Upper lobe of right lung (tissue), 1 donor: ENCODE results near the gene ZFAND3. TPM values are rescaled to one million over a fixed set of nuclear protein-coding genes. Genes with fewer than 3 reads are reported as not detected.
"Not testable (repeated sequence)": the region's sequence is repeated elsewhere in the genome, so short reads cannot be mapped to it uniquely, and the experiment has no call there.

Source experiments
- ATAC-seq: fragments of 200-7000 bp; cut with Tn5 transposase; one replicate; pipeline ENCODE4 v1.9.1; 2020; ENCODE audit warnings: mild to moderate bottlenecking, moderate library complexity
- DNase-seq: peaks from one replicate; pipeline ENCODE4 v3.0.0-alpha.2; 2020
- H3K27ac ChIP-seq: fragments of 200-600 bp; one replicate; pipeline ENCODE4 v1.8.0; 2022
- H3K27me3 ChIP-seq: fragments of 200-600 bp; one replicate; pipeline ENCODE4 v1.8.0; 2022; ENCODE audit warnings: mild to moderate bottlenecking
- H3K36me3 ChIP-seq: fragments of 200-600 bp; one replicate; pipeline ENCODE4 v1.8.0; 2022
- H3K4me1 ChIP-seq: fragments of 200-600 bp; one replicate; pipeline ENCODE4 v1.8.0; 2022
- H3K4me3 ChIP-seq: fragments of 200-600 bp; one replicate; pipeline ENCODE4 v1.8.0; 2022; ENCODE audit warnings: mild to moderate bottlenecking
- H3K9me3 ChIP-seq: fragments of 200-600 bp; one replicate; pipeline ENCODE4 v1.8.0; 2022
- intact Hi-C: fragments of 100-400 bp; cut with DNase I; formaldehyde crosslinking; loops from one replicate; pipeline ENCODE4 v1.11.0; 2022
- total RNA-seq: library from RNA; stranded (reverse); fragmentation: NEBNext Ultra II Directional; extraction: Animal tissue kit (Norgen Biotek cat#: 25700); gene quantifications from one replicate; pipeline ENCODE4 v1.2.1, GENCODE V29; 2021
- TF ChIP-seq, protein P1 (sequence below): fragments of 200-600 bp; IDR thresholded peaks from one replicate; pipeline ENCODE4 v1.8.0; 2022; ENCODE audit warnings: antibody characterized with exemption
- donor health status: DM: no; HTN: yes; CAD: no; lungs with severe emphysema.

ZFAND3 gene
- total RNA-seq, 1 donor from 2014 or later: 69.1 TPM

DNA sequence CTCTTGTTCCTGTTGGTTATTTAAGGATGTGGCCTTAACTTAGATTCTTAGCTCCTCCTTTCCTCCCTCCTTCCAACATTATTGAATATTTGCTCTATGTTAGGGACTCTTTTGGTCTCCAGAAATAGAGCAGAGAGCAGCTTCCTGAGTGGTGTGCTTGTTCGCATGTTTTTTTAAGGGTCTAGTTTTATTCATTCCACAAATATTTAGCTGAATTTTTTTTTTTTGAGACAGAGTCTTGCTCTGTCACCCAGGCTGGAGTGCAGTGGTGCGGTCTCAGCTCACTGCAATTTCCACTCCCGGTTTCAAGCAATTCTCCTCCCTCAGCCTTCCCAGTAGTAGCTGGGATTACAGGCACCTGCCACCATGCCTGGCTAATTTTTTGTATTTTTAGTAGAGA is 169.2 kb downstream of the ZFAND3 start:
- H3K4me1 ChIP-seq: peaks cover 33% of the 10 kb centered on the region
- intact Hi-C loops: no loop called here
- TF ChIP-seq, protein P1, sequence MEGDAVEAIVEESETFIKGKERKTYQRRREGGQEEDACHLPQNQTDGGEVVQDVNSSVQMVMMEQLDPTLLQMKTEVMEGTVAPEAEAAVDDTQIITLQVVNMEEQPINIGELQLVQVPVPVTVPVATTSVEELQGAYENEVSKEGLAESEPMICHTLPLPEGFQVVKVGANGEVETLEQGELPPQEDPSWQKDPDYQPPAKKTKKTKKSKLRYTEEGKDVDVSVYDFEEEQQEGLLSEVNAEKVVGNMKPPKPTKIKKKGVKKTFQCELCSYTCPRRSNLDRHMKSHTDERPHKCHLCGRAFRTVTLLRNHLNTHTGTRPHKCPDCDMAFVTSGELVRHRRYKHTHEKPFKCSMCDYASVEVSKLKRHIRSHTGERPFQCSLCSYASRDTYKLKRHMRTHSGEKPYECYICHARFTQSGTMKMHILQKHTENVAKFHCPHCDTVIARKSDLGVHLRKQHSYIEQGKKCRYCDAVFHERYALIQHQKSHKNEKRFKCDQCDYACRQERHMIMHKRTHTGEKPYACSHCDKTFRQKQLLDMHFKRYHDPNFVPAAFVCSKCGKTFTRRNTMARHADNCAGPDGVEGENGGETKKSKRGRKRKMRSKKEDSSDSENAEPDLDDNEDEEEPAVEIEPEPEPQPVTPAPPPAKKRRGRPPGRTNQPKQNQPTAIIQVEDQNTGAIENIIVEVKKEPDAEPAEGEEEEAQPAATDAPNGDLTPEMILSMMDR: no peak

DNA sequence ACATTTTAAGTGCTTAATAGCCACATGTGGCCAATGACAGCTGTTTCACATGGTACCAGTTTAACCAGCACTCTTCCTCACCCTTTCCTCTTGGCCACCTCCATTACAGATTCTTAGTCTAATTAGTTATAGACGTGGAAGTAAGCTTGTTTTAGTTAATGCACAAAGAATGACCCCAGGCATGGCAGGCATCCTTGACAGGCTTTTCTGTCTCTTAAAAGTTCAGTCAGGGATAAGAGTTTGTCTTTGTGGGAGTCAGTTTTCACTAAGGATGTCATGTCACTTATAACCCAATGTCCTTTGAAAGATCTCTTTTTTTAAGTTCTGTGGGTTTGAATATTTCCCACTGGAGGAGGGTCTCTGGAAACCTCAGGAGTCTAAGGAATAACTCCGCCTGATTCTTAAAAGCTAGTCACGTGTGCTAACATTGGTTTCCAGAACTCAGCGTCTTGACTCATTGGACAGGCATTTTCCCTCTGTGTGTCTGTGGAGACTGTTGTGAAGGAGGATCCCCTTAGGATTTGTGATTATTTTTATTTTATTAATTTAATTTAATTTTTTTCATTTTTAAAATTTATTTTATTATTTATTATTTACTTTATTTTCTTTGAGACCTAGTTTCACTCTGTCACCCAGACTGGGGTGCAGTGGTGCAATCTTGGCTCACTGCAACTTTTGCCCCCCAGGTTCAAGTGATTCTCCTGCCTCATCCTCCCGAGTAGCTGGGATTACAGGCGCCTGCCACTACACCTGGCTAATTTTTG is 171.4 kb downstream of the ZFAND3 start:
- no peaks in the 10 kb centered on the region for H3K36me3 ChIP-seq
- no peaks in the 10 kb centered on the region for H3K9me3 ChIP-seq
- DNase-seq: no peak
- H3K4me3 ChIP-seq: no peak overlapping the region
- peaks cover 33% of the 10 kb centered on the region for H3K4me1 ChIP-seq
- H3K27me3 ChIP-seq: no peaks in the 10 kb centered on the region
- no peak overlapping the region for H3K27ac ChIP-seq
- TF ChIP-seq, protein P1: no peak
- intact Hi-C loops: no loop called here
- no peak for ATAC-seq

More for the DNA sequence above, 169.2 kb downstream of the ZFAND3 start:
- Histone ChIP-seq H3K36me3 (no peaks in the 10 kb centered on the region), H3K27me3 (no peaks in the 10 kb centered on the region), H3K4me3 (no peak overlapping the region), H3K9me3 (no peaks in the 10 kb centered on the region), H3K27ac (no peak overlapping the region)
- ATAC-seq: peak; percentile 28
- DNase-seq: no peak

DNA sequence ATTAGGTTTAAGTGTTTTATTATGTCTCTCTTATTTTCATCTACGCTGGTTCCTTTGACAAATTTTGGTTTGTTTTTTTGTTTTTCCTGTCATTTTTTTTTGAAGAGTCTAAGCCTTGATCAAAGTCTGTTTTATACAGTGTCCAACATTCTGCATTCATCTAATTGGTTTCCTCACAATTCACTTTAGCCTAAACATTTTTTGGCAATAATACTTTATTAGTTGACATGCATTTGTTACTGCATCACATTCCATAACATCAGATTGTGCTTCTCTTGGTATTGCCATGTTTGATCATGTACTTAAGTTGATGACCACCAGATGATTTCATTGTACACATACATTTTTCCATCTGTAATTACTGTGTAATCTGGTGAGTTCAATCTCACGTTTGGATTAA is 173.2 kb downstream of the ZFAND3 start:
- no peaks in the 10 kb centered on the region for H3K36me3 ChIP-seq
- no peaks in the 10 kb centered on the region for H3K27me3 ChIP-seq
- intact Hi-C loops: no loop called here
- H3K9me3 ChIP-seq: no peaks in the 10 kb centered on the region
- H3K4me1 ChIP-seq: peaks cover 33% of the 10 kb centered on the region
- DNase-seq (no peak), ATAC-seq (no peak)
- TF ChIP-seq, protein P1: no peak
- no peak overlapping the region for H3K4me3 ChIP-seq
- H3K27ac ChIP-seq: no peak overlapping the region

DNA sequence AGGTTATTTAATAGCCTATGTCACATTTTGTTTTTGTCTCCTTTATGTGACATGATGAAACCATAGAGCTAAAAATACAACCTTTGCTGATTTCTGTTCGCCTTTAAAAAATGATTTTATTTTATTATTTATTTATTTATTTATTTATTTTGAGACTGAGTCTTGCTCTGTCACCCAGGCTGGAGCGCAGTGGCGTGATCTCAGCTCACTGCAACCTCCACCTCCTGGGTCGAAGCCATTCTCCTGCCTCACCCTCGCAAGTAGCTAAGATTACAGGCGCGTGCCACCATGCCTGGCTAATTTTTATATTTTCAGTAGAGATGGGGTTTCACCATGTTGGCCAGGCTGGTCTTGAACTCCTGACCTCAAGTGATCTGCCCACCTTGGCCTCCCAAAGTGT is 173.7 kb downstream of the ZFAND3 start:
- ATAC-seq, H3K9me3 ChIP-seq, H3K27ac ChIP-seq, H3K4me3 ChIP-seq, intact Hi-C loops, DNase-seq, H3K27me3 ChIP-seq, H3K36me3 ChIP-seq: not testable (repeated sequence)
- peaks cover 29% of the 10 kb centered on the region for H3K4me1 ChIP-seq

DNA sequence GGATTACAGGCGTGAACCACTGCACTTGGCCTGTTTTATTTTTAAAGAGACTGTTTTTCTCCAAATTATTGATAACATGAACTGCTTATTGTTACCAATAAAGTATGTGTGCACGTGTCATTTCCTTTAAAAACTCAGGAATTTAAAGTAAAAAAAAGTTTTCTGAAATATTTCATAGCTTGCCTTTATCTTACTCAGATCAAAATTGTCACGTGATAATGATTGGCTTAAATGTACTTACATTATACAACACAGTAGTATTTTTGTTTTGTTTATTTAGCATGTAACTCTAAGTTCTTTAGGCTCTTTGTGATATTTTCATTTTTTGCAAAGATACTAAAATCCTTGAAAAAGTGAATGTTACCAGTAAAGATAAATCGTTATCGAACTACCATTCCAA is 174.1 kb downstream of the ZFAND3 start:
- Histone ChIP-seq H3K4me1 (peaks cover 24% of the 10 kb centered on the region), H3K27ac (no peak overlapping the region), H3K27me3 (no peaks in the 10 kb centered on the region), H3K36me3 (no peaks in the 10 kb centered on the region), H3K4me3 (no peak overlapping the region), H3K9me3 (no peaks in the 10 kb centered on the region)
- TF ChIP-seq, protein P1: no peak
- no peak for DNase-seq
- ATAC-seq: no peak
- intact Hi-C loops: no loop called here

DNA sequence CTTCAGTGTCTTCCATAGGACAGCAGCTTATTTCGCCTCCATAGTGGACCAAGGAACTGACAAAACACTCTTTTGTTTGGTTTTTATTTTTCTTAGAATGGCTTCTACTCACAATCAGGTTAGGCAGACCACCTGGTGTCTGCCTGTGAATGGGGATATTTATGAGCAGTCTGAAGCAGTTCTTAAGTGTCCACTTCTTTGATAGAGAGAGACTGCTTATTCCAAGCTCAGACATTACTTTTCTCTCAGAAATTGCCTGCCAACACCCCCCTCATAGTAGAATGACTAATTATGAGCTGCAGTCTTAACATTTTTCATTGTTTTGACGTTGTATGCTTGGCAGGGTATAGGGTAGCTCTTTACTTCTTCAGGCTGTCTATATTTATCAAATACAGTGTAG is 174.7 kb downstream of the ZFAND3 start:
- no peak overlapping the region for H3K27ac ChIP-seq
- no peak overlapping the region for H3K4me3 ChIP-seq
- DNase-seq: no peak
- TF ChIP-seq, protein P1: no peak
- ATAC-seq: no peak
- H3K27me3 ChIP-seq: no peaks in the 10 kb centered on the region
- peaks cover 18% of the 10 kb centered on the region for H3K4me1 ChIP-seq
- intact Hi-C loops: no loop called here
- H3K36me3 ChIP-seq: no peaks in the 10 kb centered on the region
- H3K9me3 ChIP-seq: no peaks in the 10 kb centered on the region
